Anterior cingulate cortex (tissue), 58 donors: Measurements from ENCODE around the gene SDCBP2.

Source experiments
- DNase-seq, 58 donors: peaks; one replicate each; lab custom pipeline; 2025; lab: John Stamatoyannopoulos, UW

The SDCBP2 gene

GRCh38 chr20:1300083-1300840, 28.7 kb downstream of the SDCBP2 start:
- DNase-seq: no peak

DNA sequence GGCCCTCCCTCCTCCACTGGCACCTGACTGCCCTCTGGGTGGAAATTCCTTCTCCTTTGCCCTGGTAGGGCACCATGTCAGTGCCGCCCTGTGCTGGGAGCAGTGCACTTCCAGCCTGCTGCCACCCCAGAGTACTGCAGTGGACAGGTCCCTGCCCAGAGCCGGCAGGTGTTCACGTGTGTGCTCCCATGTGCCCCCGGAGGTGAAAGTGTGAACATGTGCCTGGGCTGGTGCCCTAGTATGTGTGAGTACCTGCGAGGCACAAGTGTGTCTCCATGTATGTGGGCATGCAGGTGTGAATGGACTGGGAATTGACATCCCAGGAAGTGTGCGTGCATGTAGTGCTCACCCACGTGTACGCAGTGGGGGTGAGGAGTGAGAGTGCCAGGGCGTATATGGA, 29.4 kb downstream of the SDCBP2 start:
- no peak for DNase-seq

DNA sequence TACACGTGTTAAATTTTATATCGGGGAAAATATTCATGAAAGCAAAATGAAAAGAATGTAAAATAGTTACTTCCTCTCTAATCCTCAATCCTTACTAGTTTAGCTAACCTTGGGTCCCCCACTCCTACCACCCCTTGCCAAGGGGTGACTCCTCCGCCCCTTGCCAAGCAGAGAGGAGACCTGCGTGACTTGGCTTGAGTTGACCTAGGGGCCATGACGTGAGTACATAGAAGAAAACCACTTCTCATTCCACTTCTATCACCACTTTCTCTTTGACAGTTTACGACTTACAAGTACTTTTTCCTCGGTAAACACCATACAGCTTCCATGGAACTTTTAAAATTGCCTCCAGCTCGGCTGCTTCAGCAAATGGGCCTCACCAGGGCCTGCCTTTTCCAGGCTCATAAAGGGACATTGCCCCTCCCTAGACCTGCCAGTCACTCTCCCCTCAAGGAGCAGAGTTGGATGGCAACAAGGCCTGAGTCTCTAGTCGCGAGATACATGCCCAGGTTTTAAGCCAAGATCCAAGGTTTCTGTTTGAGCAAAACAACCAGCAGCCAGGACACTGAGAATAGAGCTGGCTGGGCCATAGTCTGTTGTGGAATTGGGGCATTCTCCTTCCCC, 29.9 kb downstream of the SDCBP2 start:
- DNase-seq: no peak

DNA sequence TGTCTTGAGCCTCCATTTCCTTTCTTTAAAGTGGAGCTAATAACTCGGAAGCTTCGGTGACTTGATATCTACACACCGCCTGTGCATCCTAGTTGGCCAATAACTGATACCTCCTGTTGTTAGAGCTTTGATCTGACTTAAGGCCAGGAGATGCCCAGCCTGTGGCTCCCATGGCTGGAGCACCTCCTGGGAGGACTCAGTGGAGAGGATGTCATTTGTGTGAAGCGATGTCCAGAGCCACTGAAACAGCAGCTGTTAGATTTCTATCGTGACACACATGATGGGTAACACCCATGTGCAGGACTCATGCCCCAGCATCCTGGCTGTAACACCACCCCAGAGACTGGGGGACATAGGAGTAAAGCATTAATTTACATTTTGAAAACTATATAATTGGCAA, 30.8 kb downstream of the SDCBP2 start:
- DNase-seq: no peak

- DNase-seq: no peak
Observed at GRCh38 chr20:1297486-1297885, 31.5 kb downstream of the SDCBP2 start.

- no peak for DNase-seq
Observed at GRCh38 chr20:1296922-1297321, 32.0 kb downstream of the SDCBP2 start.

DNA sequence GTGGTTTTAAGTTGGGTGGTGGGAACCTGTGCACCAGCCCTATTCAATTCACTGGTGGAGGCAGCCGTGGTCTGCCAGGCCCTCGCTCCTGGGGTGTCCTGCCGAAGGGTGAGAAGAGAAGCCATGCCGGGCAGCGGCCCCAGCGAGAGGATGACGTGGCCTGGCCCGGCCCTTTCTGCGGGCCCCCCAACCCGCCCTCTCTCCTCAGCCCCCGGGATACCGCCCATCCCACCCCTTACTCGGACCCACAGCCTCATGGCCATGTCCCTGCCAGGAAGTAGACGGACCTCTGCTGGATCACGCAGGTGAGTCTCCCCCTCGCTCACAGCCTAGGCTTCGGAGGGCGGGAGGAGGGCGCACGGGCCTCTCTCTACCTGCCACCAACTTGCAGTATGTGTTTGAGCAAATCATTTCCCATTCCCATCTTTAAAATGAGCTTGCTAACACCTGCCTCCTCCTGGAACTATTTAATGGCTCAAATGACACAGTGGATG, 32.8 kb downstream of the SDCBP2 start:
- DNase-seq: no peak

DNA sequence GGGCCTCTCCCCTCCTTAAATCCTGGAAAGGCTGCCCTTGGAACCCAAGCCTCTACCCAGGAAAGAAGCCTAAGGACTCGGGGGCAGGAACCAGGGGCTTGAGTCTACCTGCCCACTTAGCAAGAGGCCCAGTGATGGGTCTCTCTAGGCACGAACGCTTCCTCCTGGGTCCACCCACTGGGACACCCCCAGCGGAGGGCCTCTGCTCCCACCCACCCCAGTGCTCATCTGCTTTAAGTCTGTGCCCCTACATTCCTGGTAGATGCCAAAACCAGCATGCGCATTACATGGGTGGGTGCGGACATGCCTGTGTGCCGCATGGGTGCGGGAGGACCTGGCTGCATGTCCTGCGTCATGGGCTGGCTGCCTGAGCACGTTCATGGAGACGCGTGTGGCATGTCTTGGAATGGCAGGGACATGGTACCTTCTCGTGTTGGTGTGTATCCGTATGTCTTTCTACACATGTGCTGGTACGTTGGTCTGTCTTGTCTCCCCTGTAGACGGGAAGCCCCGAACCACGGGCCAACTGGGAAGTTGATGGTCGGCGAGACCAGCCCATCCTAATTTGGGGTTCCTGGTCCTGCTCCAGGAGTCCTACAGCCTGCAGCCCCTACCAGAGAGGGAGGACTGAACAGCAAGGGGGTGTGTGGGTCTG, 33.5 kb downstream of the SDCBP2 start:
- no peak for DNase-seq

GRCh38 chr20:1294497-1294896, 34.4 kb downstream of the SDCBP2 start:
- DNase-seq: no peak

DNA sequence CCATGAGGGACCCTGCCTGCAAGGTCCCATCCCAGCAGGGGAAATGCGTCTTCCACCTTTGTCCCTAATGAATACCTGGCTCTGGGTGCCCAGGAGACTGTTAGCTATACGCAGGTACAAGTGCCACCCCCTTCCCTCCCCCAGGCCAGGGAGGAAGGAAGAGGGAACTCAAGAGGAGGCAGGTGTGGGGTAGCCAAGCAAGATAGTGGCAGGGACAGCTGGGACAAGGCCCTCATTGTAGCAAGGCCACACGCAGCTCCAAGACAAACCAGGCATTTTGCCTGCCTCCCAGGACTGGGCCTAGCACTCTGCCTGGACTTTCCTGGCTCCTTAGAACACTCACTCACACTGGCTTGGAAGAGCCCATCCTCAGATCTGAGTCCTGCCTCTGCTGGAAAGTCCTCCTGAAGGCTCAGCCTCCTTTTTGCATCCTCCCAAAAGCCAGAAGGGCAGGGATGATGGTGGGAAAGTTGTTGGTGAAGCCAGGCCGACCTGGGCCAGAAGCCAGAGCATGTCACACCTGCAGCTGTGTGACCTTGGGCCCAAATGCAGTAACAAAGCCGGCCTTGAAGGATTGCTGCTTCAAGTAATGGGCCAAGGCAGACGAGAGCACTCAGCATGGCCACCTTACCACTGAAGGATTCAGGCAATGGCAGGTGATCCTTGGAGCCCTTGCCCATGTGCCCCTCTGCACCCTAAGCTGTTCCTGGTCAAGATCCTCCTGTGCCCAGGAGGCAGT, 35.1 kb downstream of the SDCBP2 start:
- no peak for DNase-seq

DNA sequence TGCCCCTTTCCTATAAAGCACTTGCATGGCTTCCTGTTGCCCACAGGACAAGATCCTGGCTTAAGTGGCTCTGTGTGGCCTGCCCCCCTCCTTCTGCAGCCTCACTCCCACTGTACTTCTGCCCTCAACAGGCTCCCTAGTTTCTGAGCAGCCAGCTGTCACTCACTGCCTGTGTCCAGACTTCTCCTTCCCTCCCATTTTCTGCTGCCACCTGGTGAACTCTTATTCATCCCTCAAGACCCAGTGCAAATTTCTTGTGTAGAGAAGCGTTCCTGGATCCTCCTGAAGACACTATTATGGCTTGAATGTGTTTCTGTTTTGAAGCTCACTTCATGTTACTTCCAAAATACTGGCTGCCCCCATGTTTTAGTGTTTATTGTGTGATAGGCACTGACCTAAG, 36.3 kb downstream of the SDCBP2 start:
- DNase-seq: no peak

DNA sequence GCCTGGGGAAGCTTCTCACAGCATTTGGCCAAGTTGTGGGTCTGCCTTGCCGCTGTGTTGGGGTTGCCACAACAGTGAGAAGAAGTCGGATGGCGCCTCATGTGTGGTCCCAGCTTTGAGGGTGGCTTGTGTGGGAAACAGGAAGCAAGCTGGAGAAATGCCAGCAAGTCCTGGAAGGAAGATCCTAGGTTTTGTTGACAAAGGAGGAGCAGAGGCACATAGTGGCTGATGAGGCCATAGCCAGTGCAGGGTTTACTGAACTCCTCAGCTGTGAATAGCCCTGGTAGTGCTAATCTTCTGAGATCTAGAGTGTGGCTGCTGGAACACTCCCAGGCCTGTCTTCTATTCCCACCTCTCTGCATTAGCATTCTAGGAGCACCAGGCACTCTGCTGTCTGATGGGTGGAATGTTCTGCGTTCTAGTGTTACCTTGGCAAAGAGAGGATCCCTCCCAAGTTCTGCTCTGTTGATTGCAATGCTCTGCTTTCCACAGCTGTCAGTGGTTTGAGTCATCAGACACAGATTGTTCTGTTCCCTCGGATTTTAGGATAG, 37.7 kb downstream of the SDCBP2 start:
- peak in 28 of 58 donors; percentile 13 to 85 (median 51) for DNase-seq

DNA sequence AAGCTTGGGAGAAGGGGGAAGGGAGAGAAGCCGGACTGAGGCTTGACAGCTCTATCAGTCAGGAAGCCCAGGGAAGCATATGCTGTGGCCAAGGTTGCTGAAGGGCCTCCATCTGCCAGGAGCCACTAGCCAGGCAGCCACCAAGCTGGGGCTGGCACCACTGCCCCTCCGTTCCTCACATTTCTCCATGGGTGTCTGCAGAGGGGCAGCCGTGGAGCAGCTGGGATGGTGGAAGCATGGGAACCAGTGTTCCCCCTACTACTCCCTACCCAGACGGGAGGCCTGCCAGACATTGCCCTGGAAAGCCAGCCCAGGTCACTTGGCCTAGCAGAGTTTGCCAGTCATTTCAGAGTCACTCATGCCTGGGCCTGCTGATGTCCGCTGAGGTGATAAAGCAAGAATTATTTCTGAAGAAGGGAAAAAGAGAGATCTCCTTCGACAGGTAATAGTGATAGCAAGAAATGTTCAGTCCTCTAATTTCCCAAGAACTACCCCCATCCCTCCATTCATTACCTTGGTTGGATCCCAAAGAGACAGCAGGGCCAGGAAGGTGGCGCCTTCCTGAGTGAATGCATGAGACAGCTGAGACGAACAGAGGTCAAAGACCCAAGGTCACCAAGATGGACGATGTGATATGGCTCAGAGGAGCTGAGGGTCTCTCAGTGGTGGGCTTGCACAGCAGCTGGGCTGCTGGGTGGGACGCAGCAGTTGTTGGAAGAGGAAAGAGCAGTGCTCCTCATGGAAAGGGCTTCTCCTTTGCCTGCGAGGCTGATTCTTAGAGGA, 41.0 kb downstream of the SDCBP2 start:
- no peak for DNase-seq

GRCh38 chr20:1287306-1287705, 41.6 kb downstream of the SDCBP2 start:
- no peak for DNase-seq

DNA sequence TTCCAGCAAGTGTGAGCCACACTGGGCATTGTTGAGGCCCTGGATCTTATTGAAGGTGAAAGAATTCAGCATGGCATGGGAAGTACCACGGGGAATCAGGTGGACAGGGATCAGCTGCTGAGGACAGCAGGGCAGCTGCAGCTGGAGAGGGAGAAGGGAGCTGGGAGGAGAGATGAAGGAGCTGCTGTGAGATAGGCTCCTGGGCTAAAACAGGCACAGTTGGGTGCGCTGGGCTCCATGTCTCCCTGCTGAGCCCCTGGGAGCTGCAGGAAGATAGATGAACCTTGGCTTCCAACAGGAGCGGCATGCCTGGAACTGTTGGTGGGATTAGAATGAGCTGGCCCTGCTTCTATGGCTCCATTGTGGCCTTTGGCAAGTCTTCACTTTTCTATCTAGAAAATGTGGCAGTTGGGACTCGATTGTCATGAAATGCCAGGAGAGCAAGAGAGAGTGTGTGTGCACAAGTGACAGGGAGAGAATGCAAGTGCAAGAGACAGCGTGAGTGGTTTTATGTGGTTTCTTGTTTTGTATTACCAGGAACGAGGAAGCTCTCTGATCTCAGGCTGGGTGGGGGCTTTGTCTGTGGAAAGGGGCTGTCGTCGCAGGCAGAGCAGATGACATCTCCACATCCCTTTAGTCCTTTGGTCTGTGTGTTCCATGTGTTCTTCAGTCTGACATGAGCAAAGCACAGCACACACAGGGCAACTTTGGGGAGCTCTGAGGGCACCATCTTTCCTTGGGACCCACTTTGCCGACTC, 42.5 kb downstream of the SDCBP2 start:
- DNase-seq: no peak

DNA sequence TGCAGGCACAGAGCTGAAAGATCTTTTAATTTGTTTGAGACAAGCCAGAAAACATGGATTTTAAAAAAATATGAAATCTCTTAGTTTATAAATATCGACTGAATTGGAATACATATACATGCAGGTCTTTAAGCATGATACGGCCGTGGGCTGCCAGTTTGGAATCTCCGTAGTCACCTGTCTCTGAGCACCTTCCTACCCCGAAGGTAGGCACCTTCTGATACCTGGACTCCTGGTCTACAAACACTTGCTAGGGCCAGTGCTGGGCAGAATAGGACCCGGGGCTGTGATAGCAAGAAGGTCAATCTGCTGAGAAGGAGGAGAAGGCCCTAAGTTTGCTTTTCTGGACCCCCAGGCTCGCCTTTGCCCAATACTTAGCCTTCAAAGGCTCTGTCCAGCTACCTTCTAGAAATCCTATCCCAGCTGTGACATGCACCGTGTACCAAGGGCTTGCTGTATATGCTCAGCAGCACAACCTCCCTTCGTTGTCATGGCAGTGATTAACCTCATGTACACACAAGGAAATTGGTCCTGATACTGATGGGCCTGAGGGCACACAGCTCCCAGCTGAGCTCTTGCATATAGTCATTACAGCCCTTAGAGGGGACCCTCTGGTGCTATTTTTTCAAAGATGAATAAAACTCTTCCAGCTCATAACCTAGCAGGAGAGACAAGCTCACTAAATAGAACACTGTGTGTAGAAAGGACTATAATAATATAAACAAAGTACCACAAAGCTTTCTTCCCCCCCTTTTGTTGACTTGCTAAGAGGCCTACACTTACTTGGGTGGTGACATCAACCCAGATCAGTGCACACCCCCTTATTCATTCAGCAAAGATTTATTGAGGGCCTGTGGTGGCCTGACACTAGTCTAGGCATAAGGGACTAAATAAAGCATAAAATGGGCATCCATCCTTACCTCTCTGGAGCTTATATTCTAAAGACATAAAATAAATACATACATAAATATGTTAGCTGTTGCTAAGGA, 45.1 kb downstream of the SDCBP2 start:
- no peak for DNase-seq

GRCh38 chr20:1282966-1283365, 46.0 kb downstream of the SDCBP2 start:
- DNase-seq: no peak
